Germinal center (tissue), 1 donor: ENCODE measurements around the gene SEPSECS.

Source experiments
- DNase-seq: peaks from one replicate; pipeline ENCODE4 v3.0.0; 2012; ENCODE audit warnings: mixed read lengths, low spot score

Gene SEPSECS

GRCh38 chr4:25159837-25160713, at the start of gene SEPSECS:
SEPSECS (minus strand) TSS chr4:25160449; CDS start chr4:25160369, 80 bp downstream.
- DNase-seq, result peak; percentile 91

GRCh38 chr4:25209702-25210101, 49.5 kb upstream of the SEPSECS start:
- no peak for DNase-seq

DNA sequence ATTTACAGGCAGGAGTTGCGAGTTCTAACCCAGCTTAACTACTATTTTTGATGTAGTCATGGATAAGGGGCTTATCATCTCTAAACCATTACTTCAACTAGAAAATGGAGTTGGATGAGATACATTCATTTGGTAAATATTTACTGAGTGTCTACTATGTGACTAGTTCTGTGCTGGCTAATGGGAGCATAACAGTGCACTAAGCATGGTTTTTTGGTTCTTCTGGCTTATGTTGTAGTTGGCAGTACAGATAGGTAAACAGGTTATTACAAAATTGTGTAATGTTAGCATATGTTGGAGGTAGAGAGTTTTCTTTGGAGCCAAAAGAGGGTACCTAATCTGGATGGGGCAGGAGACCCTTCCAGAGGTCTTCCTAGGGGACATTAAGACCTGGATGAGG, 47.7 kb upstream of the SEPSECS start:
- DNase-seq, result no peak

DNA sequence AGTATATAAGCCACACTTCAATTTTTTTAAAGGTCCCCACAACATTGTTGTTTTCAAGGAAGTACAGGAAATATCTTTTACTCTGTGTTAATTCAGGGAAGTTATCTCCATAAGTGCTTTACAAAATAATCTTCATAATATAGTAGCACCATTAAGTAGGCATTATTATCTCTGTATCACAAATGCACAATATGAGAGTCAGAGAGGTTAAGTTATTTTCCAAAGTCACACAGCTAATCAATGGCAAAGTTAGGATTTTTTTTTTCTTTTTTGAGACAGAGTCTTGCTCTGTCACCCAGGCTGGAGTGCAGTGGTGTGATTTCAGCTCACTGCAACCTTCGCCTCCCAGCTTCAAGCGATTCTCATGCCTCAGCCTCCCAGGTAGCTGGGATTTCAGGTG, 38.5 kb upstream of the SEPSECS start:
- DNase-seq, result no peak

GRCh38 chr4:25190407-25190806, 30.2 kb upstream of the SEPSECS start:
- DNase-seq, result no peak

DNA sequence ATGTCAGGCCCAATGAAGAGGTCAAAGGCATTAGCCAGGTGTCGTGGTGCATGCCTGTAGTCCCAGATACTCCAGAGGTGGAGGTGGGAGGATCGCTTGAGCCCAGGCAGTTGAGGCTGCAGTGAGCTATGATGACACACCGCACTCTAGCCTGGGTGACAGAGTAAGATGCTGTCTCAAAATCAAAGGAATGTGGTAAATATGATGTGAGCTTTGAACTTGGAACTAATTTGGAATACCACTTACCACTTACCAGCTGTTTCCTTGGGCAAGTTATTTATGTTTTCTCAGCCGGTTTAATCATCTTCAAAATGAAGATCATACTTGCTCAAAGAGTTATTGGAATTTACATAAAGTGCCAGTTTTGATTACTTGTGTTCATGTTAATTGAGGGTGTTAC, 23.8 kb upstream of the SEPSECS start:
- no peak for DNase-seq

DNA sequence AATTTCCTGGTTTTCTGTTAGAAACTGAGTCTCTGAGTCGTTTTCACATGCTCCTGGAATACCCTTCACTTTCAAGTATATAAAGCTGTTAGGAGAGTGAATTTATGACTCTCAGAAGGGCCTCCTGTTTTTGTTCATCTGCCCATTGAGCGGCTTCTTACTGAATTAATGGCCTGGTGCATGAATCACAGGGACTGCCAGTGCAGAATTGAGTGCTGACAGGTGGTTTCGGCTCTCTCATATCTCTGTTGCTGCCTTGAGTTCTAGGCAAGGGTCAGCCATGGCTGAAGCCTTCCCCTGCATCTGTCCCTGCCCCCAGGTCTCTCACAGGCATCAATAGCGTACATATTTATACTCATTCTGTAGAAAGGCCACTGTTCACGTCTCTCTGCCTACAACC, 22.7 kb upstream of the SEPSECS start:
- DNase-seq, result no peak

DNA sequence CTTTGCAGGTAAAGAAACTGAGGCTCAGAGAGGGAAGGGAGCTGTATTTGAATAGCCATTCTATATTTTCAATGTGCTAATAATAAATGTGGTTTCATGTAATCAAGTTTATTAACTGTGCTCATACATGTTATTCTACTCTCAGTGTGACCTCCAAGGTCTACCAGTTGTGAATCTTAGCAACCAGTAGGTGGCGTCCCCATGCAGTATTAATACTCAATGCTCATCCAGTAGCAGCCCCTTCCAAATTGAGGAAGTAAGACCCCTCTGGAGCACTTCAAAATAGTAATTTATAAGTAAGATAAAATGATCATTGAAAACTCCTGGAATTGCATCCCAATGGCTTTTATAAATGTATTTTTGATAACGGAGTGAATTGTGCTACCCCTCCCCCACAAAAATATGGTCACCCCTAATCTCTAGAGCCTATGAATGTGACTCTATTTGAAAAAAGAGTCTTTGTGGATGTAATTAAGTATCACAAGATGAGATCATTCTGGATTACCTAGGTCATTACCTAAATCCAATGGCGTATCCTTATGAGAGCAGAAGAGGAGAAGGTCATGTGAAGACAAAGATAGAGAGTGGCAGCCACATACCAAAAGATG, 20.4 kb upstream of the SEPSECS start:
- peak; percentile 54 for DNase-seq

DNA sequence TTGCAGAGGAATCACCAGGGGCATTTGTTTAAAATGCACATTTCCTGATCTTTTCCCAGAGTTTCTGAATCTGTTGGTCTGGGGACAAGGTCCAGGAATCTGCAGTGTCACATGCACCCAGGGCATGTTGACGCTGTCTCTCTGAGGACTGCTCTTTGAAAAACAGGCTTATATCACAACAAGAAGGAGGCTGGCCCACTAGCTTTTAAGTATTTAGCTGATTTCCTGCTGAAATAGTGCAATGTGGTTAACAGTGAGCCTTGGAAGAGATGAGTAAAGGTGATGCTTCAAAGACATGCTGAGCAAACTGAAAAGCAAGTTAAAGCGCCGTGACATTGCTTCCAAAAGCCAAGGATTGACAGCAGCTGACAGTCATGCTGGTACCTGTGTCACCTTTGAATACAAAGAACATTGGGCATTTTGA, 18.6 kb upstream of the SEPSECS start:
- DNase-seq, result no peak

GRCh38 chr4:25177147-25177546, 16.9 kb upstream of the SEPSECS start:
- no peak for DNase-seq

GRCh38 chr4:25174674-25175073, 14.4 kb upstream of the SEPSECS start:
- DNase-seq, result no peak

- no peak for DNase-seq
Observed at GRCh38 chr4:25172961-25173915, 13.0 kb upstream of the SEPSECS start.

DNA sequence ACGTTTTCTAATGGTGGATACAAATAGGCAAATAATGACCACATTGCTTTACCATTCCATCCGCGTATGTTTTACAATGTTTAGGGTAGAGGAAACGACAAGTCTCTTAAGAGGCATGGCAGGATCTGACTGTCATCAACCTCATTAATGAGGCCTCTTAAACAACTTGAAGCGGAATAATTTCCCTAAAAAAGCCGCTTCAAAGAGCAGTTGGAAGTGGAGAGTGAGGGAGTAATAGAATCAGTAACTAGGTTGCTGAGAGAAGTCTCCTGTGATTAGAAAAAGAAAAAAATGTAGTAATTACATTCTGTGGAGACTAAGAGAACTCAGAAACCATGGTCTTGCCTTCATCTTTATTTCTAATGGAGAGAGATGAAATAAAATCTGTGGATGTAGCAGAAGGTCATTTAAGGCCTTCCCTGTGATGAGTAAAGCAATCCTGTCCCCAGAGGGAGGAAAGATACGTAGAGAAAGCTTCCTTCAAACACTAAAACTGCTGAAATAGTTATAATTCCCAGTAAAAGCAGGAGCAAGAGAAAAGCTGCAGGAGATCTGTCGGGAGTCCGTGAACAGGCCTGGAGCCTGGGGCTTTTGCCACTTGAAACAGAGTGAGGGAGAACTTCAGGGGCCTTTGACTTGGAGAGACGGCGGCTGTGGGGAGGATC, 11.1 kb upstream of the SEPSECS start:
- no peak for DNase-seq

DNA sequence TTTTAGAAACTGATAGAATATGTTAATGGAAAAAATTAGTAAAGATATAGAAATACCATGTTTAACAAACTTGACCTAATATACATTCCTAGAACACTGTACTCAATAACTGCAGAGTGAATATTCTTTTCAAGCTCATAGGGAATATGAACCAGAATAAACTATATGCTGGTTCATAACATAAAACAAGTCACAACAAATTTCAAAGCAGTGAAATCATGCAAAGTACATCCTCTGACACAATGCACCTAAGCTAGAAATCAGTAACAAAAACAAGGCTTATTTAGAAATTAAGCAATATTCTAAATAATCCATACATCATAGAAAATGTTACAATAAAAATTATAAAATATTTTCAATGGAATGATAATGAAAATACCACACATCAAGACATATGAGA, 9.2 kb upstream of the SEPSECS start:
- no peak for DNase-seq

GRCh38 chr4:25165916-25166315, 5.7 kb upstream of the SEPSECS start:
- DNase-seq, result no peak

GRCh38 chr4:25163196-25163595, 2.9 kb upstream of the SEPSECS start:
- DNase-seq, result no peak

DNA sequence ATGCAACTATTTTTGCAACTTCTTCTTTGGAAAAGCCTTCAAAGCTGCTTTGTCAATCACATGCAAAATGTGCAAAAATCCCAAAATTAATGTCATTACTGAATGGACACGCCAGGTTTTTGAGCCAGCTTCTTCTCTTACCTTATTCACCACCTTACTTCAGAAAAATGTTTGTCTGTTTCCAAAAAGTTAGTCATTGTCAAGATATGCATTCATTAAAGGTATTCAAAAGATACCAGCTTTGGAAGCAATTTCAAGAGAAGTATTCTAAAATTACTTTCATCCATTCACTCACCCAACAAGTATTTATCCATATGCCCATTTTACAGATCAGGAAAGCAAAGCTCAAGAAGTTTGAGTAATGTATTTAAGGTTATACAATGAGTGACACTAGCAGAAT, 2.3 kb upstream of the SEPSECS start:
- no peak for DNase-seq

- DNase-seq, result no peak
Observed at GRCh38 chr4:25161593-25161950, 1.3 kb upstream of the SEPSECS start.

- peak; percentile 33 for DNase-seq
Observed at GRCh38 chr4:25160714-25161592, 704 bp upstream of the SEPSECS start.

DNA sequence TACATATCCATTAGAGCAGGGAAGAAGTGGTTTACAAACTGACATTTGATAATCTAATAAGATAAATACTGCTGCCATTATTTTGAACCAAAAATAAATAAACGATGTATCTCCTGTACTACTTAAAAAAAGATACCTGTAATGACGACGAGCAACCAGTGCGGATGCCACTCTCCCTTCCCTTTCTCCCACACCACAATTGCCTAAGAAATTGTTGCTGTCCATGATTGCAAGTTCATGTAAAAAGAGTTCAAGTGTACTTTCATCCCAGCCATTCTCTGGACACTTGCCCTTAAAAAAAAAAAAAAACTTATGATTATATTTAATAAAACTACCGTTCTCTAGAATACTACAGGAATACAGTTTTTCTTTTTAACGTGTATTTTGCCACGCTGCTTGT, 1.4 kb downstream of the SEPSECS start:
- DNase-seq, result no peak

GRCh38 chr4:25157081-25157480, 3.2 kb downstream of the SEPSECS start:
- no peak for DNase-seq
